ENCODE results near the gene FGF21.

- TF ChIP-seq CTCF (IDR thresholded peaks at IDR 0.05) (no peak), POLR2A (IDR thresholded peaks at IDR 0.05) (no peak)
Measured at GRCh38 chr19:48804496-48804895, 49.2 kb downstream of the FGF21 start.

All from esophagus squamous epithelium (tissue), 4 donors.